GM10248 (cell line): ENCODE data around the gene ZNRF3.

Source experiments
- CTCF ChIA-PET: fragments of 300-600 bp; sonication (Branson Sonifier 250); formaldehyde crosslinking; extraction: SDS; loops from one replicate; lab custom pipeline; 2021; ENCODE audit warnings: antibody characterized with exemption; lab: Yijun Ruan, JAX
- POLR2A ChIA-PET: fragments of 350-650 bp; sonication (Branson Sonifier 250); formaldehyde crosslinking; extraction: SDS; loops from one replicate; lab custom pipeline; 2020; ENCODE audit warnings: antibody characterized with exemption; lab: Yijun Ruan, JAX
- DNase-seq: peaks from one replicate; pipeline ENCODE4 v3.0.0; 2012; ENCODE audit errors: extremely low spot score
- TF ChIP-seq, protein P1 (sequence below): IDR thresholded peaks from 2 replicates; pipeline ENCODE4 v1.5.1; 2012; ENCODE audit warnings: mild to moderate bottlenecking, low read depth; ENCODE audit errors: extremely low read depth, missing control alignments, control extremely low read depth

The ZNRF3 gene

DNA sequence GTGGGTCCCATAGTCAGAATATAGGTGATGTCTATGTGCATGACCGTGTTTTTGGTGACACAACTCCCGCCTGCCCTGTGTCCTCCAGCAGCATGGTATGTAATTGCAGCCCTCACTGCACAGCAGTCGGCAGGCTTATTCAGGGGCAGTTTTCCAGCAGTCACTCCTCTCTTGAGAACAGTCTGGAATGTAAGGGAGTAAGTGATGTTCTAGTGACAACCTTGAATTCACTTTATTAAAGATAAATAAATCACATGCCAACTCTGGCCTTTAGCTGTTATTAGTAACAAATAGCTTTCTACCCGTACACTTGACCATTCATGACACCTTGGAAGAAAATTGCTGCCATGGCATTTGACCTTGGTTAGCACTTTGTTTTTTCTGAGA lies 27.9 kb downstream of the ZNRF3 start:
- POLR2A ChIA-PET = no interaction called here
- CTCF ChIA-PET = interaction anchor here (1.7 kb wide), 1 partner anchor 130 kb away, joined by 4 read pairs; no protein-coding TSS in a partner anchor
- TF ChIP-seq, protein P1, sequence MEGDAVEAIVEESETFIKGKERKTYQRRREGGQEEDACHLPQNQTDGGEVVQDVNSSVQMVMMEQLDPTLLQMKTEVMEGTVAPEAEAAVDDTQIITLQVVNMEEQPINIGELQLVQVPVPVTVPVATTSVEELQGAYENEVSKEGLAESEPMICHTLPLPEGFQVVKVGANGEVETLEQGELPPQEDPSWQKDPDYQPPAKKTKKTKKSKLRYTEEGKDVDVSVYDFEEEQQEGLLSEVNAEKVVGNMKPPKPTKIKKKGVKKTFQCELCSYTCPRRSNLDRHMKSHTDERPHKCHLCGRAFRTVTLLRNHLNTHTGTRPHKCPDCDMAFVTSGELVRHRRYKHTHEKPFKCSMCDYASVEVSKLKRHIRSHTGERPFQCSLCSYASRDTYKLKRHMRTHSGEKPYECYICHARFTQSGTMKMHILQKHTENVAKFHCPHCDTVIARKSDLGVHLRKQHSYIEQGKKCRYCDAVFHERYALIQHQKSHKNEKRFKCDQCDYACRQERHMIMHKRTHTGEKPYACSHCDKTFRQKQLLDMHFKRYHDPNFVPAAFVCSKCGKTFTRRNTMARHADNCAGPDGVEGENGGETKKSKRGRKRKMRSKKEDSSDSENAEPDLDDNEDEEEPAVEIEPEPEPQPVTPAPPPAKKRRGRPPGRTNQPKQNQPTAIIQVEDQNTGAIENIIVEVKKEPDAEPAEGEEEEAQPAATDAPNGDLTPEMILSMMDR = no peak
- no peak for DNase-seq

GRCh38 chr22:28911777-28912669 lies 28.7 kb downstream of the ZNRF3 start:
- TF ChIP-seq, protein P1 = no peak
- no peak for DNase-seq
- ChIA-PET POLR2A (no interaction called here), CTCF (interaction anchor here (1.7 kb wide), 1 partner anchor 129 kb away, joined by 4 read pairs; no protein-coding TSS in a partner anchor)

- ChIA-PET CTCF (no interaction called here), POLR2A (no interaction called here)
- TF ChIP-seq, protein P1 = no peak
- no peak for DNase-seq
Observed at GRCh38 chr22:28914201-28914600, 30.8 kb downstream of the ZNRF3 start.

DNA sequence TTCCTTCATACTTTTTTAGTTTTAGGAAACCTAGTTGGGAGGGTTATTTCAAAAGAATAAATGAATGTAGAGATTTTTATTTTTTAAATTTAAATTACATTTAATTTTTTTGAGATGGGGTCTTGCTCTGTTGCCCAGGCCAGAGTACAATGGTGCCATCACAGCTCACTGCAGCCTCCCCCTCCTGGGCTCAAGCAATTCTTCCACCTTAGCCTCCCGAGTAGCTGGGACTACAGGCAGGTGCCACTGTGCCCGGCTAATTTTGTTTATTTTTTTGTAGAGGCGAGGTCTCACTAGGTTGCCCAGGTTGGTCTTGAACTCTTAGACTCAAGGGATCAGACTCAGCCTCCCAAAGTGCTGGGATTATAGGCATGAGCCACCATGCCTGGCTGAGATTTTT lies 32.6 kb downstream of the ZNRF3 start:
- POLR2A ChIA-PET = interaction anchor here (0.9 kb wide), 1 partner anchor 43 kb away, joined by 3 read pairs; no protein-coding TSS in a partner anchor
- CTCF ChIA-PET = interaction anchor here (1.4 kb wide), 1 partner anchor 21 kb away, joined by 4 read pairs; no protein-coding TSS in a partner anchor
- TF ChIP-seq, protein P1 = no peak
- no peak for DNase-seq

DNA sequence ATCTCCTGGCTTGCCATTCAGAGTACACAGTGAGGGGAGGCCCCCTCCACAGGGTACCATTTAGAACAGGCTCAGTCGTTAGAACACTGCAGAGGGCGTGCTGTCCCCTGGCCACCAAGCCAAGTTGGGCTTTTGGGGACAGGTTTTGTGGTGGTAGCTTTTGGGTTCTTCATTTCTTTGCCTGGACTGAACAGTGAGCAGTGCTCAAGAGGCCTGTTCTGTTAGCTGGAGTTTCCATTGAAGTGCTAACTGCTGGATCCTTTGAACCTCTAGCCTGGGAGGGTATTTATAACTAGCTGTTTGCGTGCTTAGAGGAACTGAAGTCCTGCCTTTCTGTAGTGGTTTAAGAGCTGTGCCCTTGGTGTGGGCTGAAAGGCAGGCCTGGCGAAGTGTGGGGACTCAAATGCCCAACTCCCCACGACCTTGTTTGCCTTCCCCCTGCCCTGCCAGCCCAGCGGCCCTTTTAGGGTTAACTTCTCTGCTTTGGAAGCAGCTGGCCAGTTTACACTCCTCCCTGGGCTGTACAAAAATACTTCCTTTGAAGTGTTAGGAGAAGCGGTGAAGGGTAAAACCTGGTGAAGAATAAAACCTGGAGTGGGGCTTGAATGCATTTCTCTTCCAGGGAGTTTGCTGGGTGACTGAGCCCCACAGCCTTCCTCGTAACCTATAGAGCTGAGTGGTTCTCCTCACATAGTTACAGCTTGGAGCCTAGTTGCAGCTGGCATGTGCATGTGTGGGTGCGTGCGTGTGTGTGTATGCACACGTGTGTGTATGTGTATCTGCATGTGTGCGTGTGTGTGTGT lies 34.6 kb downstream of the ZNRF3 start:
- DNase-seq = no peak
- TF ChIP-seq, protein P1 = no peak
- POLR2A ChIA-PET = no interaction called here
- CTCF ChIA-PET = interaction anchor here (0.8 to 2.1 kb wide), 7 partner anchors 9 to 123 kb away, joined by 3 to 6 read pairs (median 3); no protein-coding TSS in a partner anchor
